ENCODE data around the gene MRPS25.
A peak's percentile ranks its signal among the peaks of the same experiment; 100 is the strongest.
"Not testable (repeated sequence)": the region's sequence is repeated elsewhere in the genome, so short reads cannot be mapped to it uniquely, and the experiment has no call there.

The MRPS25 gene

GRCh38 chr3:15009167-15009566, 55.9 kb downstream of the MRPS25 start:
- no peak overlapping the region for H2BK5ac ChIP-seq (ENCODE audit: low read depth, low read length, poor library complexity, severe bottlenecking)
- H3K14ac ChIP-seq (ENCODE audit: low read length in 2 of 2), result no peak overlapping the region
- H2BK120ac ChIP-seq (ENCODE audit: low read depth, low read length), result no peak overlapping the region
- H4K91ac ChIP-seq (ENCODE audit: low read length), result no peak overlapping the region
- H2BK12ac ChIP-seq (ENCODE audit: low read length in 2 of 2), result no peak overlapping the region
- H3K4me2 ChIP-seq (ENCODE audit: low read length, poor library complexity, severe bottlenecking), result no peak overlapping the region
- H4K8ac ChIP-seq (ENCODE audit: low read length), result no peak overlapping the region
- H3K23ac ChIP-seq (ENCODE audit: low read length in 2 of 2), result no peak overlapping the region
- peak; percentile 26 for DNase-seq
- peaks cover 44% of the 10 kb centered on the region for H3K79me1 ChIP-seq (replicated peaks; ENCODE audit: low read length, poor library complexity, severe bottlenecking)
- H3K4me3 ChIP-seq (ENCODE audit: insufficient read depth in 1 of 2, low read depth in 1 of 2, low read length in 2 of 2), result no peak overlapping the region
- no peak overlapping the region for H3K9ac ChIP-seq (ENCODE audit: low read length)
- peaks cover 3% of the 10 kb centered on the region for H3K4me1 ChIP-seq (ENCODE audit: control insufficient read depth, insufficient read depth, low read depth, low read length)
- no peak overlapping the region for H3K27ac ChIP-seq (ENCODE audit: low read length, poor library complexity, severe bottlenecking)
- H2AK5ac ChIP-seq (ENCODE audit: low read length, severe bottlenecking), result no peak overlapping the region
- WGBS, result 96% methylated on average over 5 of the region's 5 CpGs
- no peak overlapping the region for H3K4ac ChIP-seq (ENCODE audit: low read depth in 1 of 2, low read length in 2 of 2)
- no peak overlapping the region for H3K18ac ChIP-seq (ENCODE audit: low read depth in 1 of 2, low read length in 2 of 2)
- no peak overlapping the region for H2BK15ac ChIP-seq (ENCODE audit: low read depth, poor library complexity, severe bottlenecking)
- no peak overlapping the region for H2AFZ ChIP-seq (ENCODE audit: low read depth, low read length)
- H3K36me3 ChIP-seq (ENCODE audit: control insufficient read depth in 1 of 2, insufficient read depth in 2 of 2, low read depth in 1 of 2, low read length in 2 of 2), result peaks cover 24 to 36% of the 10 kb centered on the region in 2 experiments
- H3K27me3 ChIP-seq (ENCODE audit: control insufficient read depth in 1 of 2, insufficient read depth in 1 of 2, low read length in 2 of 2), result no peaks in the 10 kb centered on the region
- no peaks in the 10 kb centered on the region for H3K9me3 ChIP-seq (ENCODE audit: control insufficient read depth, low read length)

GRCh38 chr3:15007681-15008141, 57.4 kb downstream of the MRPS25 start:
- no peak overlapping the region for H3K4me2 ChIP-seq (ENCODE audit: low read length, poor library complexity, severe bottlenecking)
- H3K36me3 ChIP-seq (ENCODE audit: control insufficient read depth in 1 of 2, insufficient read depth in 2 of 2, low read depth in 1 of 2, low read length in 2 of 2), result peaks cover 16 to 30% of the 10 kb centered on the region in 2 experiments
- no peaks in the 10 kb centered on the region for H3K9me3 ChIP-seq (ENCODE audit: control insufficient read depth, low read length)
- H2BK15ac ChIP-seq (ENCODE audit: low read depth, poor library complexity, severe bottlenecking), result no peak overlapping the region
- H2AFZ ChIP-seq (ENCODE audit: low read depth, low read length), result no peak overlapping the region
- H2BK120ac ChIP-seq (ENCODE audit: low read depth, low read length), result no peak overlapping the region
- H2BK5ac ChIP-seq (ENCODE audit: low read depth, low read length, poor library complexity, severe bottlenecking), result no peak overlapping the region
- peak; percentile 26 for DNase-seq
- no peak overlapping the region for H3K23ac ChIP-seq (ENCODE audit: low read length in 2 of 2)
- H2AK5ac ChIP-seq (ENCODE audit: low read length, severe bottlenecking), result no peak overlapping the region
- no peak overlapping the region for H3K14ac ChIP-seq (ENCODE audit: low read length in 2 of 2)
- H3K4me1 ChIP-seq (ENCODE audit: control insufficient read depth, insufficient read depth, low read depth, low read length), result peaks cover 3% of the 10 kb centered on the region
- H3K4ac ChIP-seq (ENCODE audit: low read depth in 1 of 2, low read length in 2 of 2), result no peak overlapping the region
- no peak overlapping the region for H2BK12ac ChIP-seq (ENCODE audit: low read length in 2 of 2)
- no peak overlapping the region for H4K91ac ChIP-seq (ENCODE audit: low read length)
- H3K27ac ChIP-seq (ENCODE audit: low read length, poor library complexity, severe bottlenecking), result no peak overlapping the region
- no peak overlapping the region for H3K4me3 ChIP-seq (ENCODE audit: insufficient read depth in 1 of 2, low read depth in 1 of 2, low read length in 2 of 2)
- WGBS, result 100% methylated on average over 3 of the region's 4 CpGs
- no peak overlapping the region for H3K9ac ChIP-seq (ENCODE audit: low read length)
- H4K8ac ChIP-seq (ENCODE audit: low read length), result no peak overlapping the region
- H3K27me3 ChIP-seq (ENCODE audit: control insufficient read depth in 1 of 2, insufficient read depth in 1 of 2, low read length in 2 of 2), result no peaks in the 10 kb centered on the region
- peaks cover 42% of the 10 kb centered on the region for H3K79me1 ChIP-seq (replicated peaks; ENCODE audit: low read length, poor library complexity, severe bottlenecking)
- H3K18ac ChIP-seq (ENCODE audit: low read depth in 1 of 2, low read length in 2 of 2), result no peak overlapping the region

DNA sequence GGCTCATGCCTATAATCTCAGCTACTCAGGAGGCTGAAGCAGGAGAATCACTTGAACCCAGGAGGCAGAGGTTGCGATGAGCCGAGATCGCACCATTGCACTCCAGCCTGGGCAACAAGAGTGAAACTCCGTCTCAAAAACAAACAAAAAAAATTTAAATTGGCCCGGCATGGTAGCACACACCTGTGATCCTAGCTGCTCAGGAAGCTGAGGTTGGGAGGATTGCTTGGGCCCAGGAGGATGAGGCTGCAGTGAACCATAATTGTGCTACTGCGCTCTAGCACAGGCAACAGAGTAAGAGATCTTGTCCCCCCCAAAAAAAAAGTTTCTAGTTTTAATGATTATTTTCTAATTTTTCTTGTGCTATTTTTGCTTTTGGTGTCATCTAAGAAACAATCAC, 65.9 kb downstream of the MRPS25 start:
- H3K18ac ChIP-seq (ENCODE audit: low read depth in 1 of 2, low read length in 2 of 2); H3K9ac ChIP-seq (ENCODE audit: low read length); H3K9me3 ChIP-seq (ENCODE audit: control insufficient read depth, low read length); H3K4ac ChIP-seq (ENCODE audit: low read depth in 1 of 2, low read length in 2 of 2); H3K27ac ChIP-seq (ENCODE audit: low read length, poor library complexity, severe bottlenecking); H2BK120ac ChIP-seq (ENCODE audit: low read depth, low read length); H2BK5ac ChIP-seq (ENCODE audit: low read depth, low read length, poor library complexity, severe bottlenecking); H3K4me1 ChIP-seq (ENCODE audit: control insufficient read depth, insufficient read depth, low read depth, low read length); H2AFZ ChIP-seq (ENCODE audit: low read depth, low read length); H3K14ac ChIP-seq (ENCODE audit: low read length in 2 of 2); H2BK15ac ChIP-seq (ENCODE audit: low read depth, poor library complexity, severe bottlenecking); H3K36me3 ChIP-seq (ENCODE audit: control insufficient read depth in 1 of 2, insufficient read depth in 2 of 2, low read depth in 1 of 2, low read length in 2 of 2); H3K4me3 ChIP-seq (ENCODE audit: insufficient read depth in 1 of 2, low read depth in 1 of 2, low read length in 2 of 2); H2AK5ac ChIP-seq (ENCODE audit: low read length, severe bottlenecking); H2BK12ac ChIP-seq (ENCODE audit: low read length in 2 of 2); H4K91ac ChIP-seq (ENCODE audit: low read length); H4K8ac ChIP-seq (ENCODE audit: low read length); DNase-seq; H3K27me3 ChIP-seq (ENCODE audit: control insufficient read depth in 1 of 2, insufficient read depth in 1 of 2, low read length in 2 of 2); H3K23ac ChIP-seq (ENCODE audit: low read length in 2 of 2); H3K4me2 ChIP-seq (ENCODE audit: low read length, poor library complexity, severe bottlenecking): not testable (repeated sequence)
- 94% methylated on average over 5 of the region's 6 CpGs for WGBS
- H3K79me1 ChIP-seq (replicated peaks; ENCODE audit: low read length, poor library complexity, severe bottlenecking), result peaks cover 21% of the 10 kb centered on the region
